Activated CD4-positive, alpha-beta T cell treated with anti-CD3 and anti-CD28 coated beads for 24 hours (primary cell): ENCODE results near the gene PTPRJ.

Source experiments
- DNase-seq, 2 donors: peaks; one replicate each; pipeline ENCODE4 v3.0.0-alpha.2; 2020; ENCODE audit warnings: low read depth in 2 of 2

PTPRJ gene

DNA sequence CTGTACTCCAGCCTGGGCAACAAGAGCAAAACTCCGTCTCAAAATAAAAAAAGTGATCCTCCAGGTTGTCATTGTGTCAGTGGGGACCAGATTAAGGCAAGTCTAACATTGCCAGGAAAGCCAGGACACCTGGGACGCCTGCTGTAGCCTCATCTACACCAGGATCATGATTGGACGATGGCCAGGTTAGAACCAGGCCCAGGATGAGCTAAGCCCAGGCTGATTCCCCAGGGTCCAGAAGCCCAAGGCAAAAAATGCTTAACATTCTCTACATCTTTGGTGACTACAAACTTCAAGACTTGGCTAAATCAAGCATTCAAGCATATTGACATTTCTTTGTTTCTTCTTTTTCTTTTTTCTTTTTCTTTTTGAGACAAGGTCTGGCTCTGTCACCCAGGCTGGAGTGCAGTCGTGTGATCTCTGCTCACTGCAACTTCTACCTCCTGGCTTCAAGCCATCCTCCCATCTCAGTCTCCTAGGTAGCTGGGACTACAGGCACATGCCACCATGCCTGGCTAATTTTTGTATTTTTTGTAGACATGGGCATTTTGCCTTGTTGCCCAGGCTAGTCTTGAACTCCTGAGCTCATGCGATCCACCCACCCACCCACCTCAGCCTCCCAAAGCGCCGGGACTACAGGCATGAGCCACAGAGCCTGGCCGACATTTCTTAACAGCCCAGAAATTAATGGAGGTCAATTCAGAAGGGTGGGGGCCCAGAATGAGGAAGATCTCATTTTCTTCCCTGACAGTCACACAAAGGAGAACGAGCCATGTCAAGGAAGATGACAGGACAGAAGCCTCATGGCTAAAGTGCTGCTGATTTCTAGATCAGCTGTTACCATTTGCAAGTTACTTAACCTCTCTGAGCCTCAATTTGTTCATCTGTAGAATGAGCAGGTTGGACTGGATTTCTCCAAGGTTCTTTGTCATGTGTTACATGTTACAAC lies 12.5 kb upstream of the PTPRJ start:
- DNase-seq = no peak

DNA sequence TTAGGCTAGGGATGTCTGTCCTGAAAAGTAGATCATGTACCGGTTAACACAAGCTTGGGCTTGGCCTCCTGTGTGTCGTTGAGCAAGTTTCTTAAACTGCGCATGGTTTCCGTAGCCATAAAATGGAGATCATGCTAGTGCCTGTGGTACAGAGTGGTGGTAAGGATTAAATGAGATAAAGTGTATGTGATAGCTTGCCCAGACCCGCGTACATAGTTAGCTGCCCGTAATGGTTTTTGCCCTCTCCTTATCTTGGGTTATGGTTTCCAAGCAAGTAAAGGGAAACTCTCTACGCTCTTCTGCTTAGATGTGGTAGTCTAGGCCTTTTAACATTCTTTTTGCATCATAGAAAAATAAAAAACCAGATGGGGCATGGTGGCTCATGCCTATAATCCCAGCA lies 11.0 kb upstream of the PTPRJ start:
- no peak for DNase-seq

DNA sequence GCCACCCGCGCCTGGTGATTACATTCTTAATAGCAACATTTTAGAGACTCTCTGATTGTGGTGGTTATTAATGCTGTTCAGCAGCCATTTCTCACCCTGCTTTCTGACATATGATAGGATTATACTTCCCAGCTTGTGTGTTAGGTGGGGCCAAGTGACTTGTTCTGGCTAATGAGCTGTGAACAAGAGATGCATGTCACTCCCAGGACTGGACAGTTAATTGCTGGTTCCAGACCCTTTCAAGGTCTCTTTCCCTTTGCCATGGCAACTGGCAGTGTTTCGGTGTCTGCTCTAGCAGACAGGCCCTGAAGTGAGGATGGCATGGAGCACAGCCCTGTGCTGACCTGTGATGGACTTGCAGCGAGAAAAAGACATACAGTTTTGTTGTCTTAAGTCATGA lies 8.9 kb upstream of the PTPRJ start:
- DNase-seq = no peak

GRCh38 chr11:47973173-47973572 lies 7.2 kb upstream of the PTPRJ start:
- DNase-seq = no peak

DNA sequence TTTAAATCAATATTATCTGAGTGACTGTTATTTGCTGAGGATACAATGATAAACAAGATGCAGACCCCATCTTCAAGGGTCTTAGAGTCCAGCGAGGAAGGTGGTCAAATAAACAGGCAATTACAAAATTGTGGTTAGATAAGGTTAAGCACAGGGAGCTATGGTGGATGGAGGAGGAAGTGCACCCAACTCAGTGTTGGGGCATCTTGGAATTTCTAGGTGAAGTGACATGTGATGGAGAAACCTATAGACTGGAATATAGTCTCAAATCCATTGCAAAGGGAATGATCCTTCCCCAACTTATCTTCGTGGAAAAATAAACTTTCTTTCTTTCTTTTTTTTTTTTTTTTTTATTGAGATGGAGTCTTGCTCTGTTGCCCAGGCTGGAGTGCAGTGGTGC lies 3.4 kb upstream of the PTPRJ start:
- DNase-seq = no peak

DNA sequence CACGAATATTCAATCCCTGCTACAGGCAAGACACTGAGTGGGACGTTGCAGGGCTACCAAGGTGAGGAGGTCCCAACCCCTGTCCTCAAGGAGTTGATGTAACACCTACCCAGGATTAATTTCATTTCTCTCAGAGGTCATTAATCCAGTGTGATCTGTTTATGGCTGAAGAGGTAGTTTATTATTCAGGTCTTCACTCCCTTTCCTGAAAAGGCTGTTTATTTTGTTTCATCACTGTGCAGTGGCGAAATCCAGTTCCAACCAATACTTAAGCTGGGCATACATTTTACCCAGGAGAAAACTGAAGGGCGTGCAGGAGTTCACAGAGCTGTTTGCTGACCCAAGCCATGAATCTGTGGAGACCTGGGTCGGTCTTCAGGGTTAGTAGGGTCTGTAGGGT lies 2.7 kb upstream of the PTPRJ start:
- no peak for DNase-seq

DNA sequence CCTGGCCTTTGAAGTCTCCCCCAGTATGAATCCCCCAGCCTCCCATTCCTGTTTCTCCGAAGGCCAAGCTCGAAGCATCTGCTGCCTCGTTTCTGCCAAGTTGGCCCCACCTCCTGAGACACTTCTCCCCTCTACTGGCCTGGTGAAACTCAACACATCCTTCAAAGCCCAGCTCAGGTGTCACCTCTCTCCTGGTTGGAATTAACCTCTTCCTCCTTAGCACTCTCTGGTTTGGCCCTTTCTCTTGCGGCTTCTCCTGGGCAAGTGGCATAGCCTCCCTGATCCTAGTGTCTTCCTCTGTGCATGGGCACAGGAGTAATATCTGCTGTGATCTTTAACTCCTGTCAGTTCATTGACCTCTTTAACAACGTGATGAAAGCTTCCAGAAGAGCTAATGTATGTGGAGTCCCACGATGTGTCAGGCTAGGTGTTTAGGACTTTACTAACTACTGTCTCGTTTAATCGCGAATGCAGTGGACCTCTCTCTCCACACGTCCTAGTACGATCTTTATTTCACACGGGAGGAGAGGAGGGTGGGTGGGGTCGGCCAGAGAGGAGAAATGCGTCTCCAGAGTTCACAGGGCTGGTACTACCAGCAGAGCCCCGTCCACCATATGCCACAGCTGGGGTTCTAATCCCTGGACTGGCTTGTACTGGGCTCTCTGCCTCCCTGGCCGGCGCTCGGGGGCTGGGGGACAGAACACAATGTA lies 826 bp upstream of the PTPRJ start:
- no peak for DNase-seq

DNA sequence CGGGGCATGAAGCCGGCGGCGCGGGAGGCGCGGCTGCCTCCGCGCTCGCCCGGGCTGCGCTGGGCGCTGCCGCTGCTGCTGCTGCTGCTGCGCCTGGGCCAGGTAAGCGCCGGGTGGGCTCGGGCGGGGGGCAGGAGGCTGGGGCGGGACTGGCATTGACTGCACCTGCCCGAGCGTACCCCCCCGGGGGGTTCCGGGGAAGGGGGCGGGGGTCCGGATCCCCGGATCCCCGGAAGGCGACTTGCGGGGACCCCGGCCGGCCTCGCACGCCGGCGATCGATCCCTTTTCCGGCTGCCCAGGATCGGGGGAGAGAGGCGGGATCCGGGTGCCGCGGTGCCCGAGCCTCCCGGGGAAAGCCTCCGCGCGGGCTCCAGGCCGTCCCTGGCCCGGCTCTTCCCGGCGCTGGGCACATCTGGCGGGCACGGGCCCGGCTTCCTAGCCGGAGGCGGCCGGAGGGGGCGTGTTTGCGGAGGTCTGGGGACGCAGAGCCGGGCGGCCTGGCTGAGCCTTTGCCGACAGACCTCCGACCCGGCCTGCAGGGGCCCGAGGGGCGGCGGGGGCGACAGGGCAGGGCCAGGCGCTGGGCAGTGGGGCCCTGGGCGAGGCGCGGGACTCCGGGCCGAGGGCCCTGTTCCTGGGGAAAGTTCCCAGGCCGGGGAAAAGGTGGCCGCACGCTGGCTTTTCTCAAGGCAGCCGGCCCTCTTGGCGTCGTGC lies 705 bp downstream of the PTPRJ start:
- no peak for DNase-seq

GRCh38 chr11:47981667-47982404 lies 1.5 kb downstream of the PTPRJ start:
- DNase-seq = no peak

DNA sequence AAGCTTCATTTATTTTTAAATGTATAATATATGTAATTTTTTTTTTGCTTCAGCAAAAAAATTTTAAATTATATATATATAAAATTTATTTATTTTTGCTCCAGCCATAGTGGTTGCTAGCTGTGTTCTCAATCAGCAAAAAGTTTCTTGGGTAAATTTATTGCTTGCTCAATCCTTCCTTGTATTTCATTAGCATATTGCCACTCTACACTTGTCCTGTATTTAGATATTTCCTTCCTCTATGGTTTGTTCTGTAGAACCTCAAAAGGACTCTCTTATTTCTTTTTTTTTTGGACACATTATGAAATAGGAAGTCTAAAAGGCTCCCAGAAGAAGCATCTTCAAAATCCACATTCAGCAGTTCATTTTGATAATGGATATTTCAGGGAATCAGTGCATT lies 2.3 kb downstream of the PTPRJ start:
- no peak for DNase-seq

- DNase-seq = no peak
Measured at GRCh38 chr11:47983464-47984397, 3.4 kb downstream of the PTPRJ start.

DNA sequence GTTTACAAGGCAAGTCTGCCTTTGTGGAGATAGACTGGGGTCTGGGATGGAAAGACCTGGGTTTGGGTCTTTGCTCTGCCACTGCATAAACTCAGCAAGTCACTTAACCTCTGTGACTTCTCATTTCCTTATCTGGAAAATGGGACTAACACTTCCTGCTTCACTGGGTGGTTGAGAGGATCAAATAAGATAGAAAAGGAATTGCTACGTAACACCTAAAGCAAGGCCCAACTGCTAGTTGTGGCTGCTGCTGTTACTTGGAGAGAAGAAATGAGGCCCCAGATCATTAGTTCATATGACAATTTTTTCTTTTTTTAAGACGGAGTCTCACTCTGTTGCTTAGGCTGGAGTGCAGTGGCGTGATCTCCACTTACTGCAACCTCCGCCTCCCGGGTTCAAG lies 5.9 kb downstream of the PTPRJ start:
- no peak for DNase-seq

- no peak for DNase-seq
Measured at GRCh38 chr11:47986742-47987141, 6.4 kb downstream of the PTPRJ start.

DNA sequence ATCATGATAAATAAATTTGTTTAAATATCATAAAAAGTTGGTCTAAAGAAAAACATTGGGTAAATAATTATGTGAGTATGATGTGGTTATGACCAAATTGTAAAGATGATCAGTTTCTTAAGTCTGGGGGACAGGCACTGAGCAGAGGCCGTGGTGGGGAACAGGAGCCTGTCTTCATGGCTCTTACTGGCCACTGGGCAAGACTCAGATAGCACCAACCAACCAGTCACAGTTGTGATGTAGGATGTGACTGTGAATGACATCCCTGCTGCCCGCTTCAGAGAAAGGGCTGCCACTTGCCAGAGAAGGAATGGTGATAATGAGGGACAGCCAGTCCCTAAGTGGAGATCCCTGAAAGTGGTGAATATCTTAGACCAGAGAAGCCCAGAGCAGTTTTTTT lies 7.0 kb downstream of the PTPRJ start:
- DNase-seq = no peak

GRCh38 chr11:47987781-47988180 lies 7.4 kb downstream of the PTPRJ start:
- no peak for DNase-seq

DNA sequence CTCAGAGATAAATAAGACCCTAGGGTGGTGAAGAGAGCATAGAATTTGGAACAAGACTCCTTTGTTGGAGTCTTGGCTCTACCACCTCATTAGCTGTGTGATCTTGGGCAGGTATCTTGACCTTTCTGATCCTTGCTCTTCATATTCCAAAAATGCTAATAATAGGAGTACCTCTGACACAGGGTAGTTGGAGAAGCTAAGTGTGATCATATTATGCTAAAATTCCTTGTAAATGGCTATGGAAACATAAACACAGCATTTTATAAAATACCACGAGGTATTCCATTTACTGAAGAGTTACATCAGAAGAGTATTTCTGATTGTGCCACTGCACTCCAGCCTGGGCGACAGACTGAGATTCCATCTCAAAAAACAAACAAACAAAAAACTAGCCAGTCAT lies 9.4 kb downstream of the PTPRJ start:
- no peak for DNase-seq

DNA sequence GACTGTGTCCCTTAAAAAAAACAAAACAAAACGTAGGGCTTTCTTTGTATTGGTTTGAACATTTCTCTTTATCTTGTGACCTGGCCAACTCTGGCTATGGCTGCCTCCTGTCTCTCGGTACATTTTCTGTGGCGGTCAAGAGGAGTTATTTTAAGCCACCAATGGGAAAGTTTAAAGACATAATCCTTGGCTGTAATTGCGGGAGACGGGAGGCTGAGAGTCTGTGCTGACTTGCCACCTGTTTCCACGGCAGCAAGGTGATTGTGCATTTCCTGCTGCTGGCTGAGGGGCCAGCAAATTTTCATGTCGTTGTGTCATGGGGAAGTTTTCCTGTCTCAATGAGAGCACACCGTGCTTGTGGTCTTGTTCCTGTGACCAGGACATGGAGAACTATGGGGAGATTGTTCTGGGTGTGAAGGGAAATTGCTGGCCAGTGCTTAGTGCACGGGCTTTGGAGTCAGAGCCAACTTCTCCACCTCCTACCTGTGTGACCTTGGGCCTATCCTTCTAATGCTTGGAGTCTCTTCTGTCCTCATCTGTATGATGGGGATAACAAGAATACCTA lies 11.0 kb downstream of the PTPRJ start:
- DNase-seq = no peak

DNA sequence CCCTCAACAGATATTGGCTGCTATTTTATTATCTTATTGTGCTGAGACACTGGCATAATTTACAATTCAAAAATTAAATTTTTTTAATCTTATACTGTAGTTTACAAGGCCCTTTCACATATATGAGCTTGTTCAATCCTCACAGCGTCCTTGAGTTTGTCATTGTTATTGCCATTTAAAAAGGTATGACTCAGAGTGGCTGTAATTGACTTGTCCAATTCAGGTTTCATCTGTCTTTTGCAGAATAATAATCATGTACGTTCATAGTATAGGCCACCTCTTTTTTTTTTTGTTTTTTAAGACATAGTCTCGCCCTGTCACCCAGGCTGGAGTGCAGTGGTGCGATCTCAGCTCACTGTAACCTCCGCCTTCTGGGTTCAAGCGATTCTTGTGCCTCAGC lies 11.5 kb downstream of the PTPRJ start:
- no peak for DNase-seq

GRCh38 chr11:47992959-47993820 lies 12.8 kb downstream of the PTPRJ start:
- DNase-seq = no peak
